Fibroblast of skin of left quadriceps (primary cell): ENCODE data around the gene CRYBA1.
"Not testable (repeated sequence)": the region's sequence is repeated elsewhere in the genome, so short reads cannot be mapped to it uniquely, and the experiment has no call there.

ENCODE experiments used
- DNase-seq, 2 experiments: peaks; one replicate each; pipeline ENCODE4 v3.0.0-alpha.2; 2013; ENCODE audit warnings: low read depth in 2 of 2

CRYBA1 gene, protein sequence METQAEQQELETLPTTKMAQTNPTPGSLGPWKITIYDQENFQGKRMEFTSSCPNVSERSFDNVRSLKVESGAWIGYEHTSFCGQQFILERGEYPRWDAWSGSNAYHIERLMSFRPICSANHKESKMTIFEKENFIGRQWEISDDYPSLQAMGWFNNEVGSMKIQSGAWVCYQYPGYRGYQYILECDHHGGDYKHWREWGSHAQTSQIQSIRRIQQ

DNA sequence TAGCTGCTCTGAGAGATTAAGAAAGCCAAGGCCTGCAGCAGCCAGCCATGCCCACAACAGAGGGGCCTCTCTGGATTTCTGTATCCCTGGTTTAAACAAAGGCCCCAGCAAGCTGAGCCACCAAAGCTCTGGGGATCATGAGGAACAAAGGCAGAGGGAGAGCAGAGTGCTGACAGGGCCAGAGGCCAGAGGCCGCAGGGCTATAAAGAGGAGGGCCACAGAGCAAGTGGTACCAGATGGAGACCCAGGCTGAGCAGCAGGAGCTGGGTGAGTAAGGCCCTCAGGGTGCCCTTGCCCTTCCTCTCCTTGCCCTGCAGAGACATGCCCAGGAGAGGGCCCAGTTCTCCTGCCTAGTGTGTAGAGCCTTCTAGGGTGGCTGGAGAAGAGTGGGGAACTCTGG is at the start of gene CRYBA1:
Gene CRYBA1 (plus strand): TSS at position 232 of the 400 bp plus-strand sequence. CDS start 5 bp downstream, at position 237.
- DNase-seq: no peak

DNA sequence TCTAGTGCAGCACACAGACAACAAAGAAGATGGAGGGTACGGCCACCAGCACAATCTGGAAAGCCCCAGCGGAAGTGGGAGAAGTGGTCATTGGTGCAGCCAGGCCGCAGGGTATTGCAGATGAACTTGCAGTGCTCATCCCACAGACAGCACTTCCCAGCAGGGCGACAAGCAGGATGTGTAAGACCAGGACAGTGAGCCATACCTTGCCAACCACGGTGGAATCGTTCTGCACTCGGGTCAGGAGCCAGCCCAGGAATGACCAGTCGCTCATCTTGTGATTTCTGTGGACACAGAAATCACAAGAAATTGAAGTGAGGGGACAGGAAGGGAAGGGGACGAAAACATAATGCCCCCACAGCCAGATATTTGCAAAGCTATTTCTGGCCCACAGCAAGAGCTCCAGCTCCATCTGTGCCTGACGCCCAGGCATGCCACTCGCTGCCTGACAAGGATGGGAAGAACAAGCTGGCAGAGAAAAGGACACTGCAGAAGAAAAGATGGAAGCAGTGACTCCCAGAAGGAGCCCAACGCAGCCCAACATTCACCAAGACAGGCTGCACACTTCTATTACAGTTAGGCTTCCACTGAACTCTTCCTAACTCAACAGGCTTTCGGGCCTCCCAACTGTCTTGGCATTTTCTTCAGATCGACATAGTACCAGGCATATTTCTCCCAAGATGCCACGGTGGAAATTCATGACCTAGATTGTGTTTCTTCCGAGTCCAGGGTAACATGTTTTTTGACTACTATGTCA is 49.0 kb upstream of the CRYBA1 start:
- no peak for DNase-seq

DNA sequence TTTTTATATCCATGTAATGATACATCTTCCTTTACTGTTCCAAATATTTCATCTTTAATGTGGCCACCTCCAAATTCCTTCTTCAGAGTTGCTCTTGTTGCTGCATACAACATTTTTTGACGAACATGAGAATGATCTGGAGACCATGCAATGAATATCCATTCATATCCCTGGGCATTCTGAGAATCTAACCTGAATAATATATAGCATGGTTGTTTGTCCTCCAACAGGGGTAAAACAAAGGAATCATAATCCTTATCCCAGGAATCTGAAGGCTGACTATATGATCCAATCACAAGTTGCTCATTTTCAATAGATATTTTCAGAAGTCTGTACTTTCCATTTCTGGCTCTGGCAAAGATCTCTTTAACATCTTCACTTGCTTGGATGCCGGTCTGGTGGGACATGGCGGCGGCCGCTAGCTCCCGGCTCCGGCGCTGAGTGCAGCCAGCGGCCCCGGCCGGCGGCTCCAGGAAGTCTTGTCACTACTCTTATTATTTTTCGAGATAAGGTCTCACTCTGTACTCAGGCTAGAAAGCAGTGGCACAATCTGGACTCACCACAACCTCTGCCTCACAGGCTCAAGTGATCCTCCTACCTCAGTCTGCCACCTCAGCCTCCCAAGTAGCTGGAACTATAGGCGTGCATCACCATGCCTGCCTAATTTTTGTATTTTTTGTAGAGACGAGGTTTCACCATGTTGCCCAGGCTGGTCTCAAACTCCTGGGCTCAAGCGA is 42.4 kb upstream of the CRYBA1 start:
- not testable (repeated sequence) for DNase-seq

DNA sequence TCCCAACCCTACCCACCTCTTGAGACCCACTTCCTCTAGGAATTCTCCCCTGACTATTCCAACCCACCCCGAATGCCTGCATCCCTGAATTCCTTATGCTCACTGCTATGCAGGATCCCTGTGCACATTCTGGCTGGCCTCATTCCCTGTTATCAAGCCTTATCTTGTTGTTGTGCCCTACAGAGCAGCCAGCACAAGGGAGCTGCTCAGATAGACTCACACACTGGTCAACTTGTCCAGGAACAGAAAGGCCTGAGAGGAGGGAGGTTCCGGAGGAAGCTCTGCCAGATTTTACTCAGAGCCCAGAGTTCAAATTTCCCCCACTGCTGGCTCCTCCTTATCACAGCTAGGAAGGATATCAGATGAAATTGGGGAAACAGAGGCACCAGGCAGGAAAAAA is 41.6 kb upstream of the CRYBA1 start:
- no peak for DNase-seq

DNA sequence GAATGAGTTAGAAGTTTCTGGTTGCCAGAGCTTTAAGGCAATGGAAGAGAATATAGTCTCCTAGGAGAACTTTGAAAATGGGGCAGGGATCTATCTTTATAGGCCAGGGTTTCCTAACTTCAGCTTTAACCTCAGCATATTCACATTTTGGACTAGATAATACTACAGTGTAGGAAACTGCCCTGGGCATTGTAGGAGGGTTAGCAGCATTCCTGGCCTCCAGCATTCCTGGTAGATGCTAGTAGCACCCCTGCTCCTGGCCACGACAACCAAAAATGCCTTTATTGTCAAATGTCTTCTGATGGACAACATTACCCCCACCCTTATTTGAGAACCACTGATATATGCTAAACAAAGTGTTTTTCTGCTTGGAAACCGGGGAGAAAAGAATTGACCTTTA is 38.7 kb upstream of the CRYBA1 start:
- no peak for DNase-seq

DNA sequence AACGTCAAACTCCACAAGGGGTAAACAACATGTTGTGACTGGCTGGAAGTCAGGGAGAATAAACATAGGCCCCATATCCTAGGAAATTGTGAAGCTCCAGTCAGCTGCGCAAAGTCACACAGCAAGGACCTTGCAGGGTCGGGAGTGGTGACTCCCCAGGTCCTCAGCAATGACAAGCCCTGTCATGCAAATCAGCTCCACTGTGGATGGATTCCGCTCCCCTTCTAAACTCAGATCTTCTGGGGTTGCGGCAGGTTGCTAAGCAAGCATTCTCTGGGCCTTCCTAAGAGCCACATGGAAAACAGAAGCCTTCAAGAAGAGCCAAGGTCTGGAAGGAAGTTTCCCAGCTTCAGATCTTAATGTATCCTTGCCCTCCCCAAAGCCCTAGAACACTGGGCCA is 37.6 kb upstream of the CRYBA1 start:
- no peak for DNase-seq

DNA sequence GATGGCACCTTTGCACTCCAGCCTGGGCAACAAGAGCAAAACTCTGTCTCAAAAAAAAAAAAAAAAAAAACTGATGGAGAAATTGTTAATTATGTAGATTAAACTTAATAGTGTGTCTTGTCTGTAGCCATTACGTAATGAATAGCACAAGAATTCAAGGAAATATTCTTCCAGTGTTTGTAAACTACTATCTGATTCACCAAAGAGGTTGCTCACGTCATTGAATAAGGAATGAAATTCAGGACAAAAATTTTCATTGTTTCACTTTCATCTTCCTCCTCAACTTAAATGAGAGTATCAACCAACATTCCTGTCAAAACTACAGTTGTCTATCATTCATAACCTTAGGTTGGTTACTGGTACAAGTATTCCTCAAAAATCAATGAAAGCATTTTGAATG is 35.8 kb upstream of the CRYBA1 start:
- no peak for DNase-seq

DNA sequence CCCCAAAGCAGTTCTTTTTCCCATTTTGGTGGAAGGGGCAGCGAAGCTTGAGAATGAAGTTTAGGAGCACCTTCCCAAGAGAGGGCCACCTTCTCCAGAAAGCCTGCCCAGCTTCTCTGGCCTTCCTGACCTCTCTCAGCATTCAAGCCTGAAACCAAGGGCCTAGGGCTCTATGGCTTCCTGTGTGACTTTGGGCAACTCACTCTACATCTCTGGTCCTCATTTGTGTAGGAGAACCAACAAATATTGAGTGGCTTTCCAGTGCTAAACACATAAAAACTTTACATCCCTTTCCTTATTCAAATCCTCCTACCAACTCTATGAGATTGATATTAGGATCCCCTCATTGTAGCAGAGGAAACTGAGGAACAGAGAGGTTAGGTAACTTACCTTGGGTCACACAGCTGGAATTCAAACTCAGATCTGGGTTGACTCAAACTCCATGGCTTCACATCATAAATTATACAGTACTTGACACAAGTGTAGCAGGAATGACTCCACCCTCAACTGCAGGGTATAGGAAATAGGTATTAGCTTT is 34.5 kb upstream of the CRYBA1 start:
- no peak for DNase-seq

DNA sequence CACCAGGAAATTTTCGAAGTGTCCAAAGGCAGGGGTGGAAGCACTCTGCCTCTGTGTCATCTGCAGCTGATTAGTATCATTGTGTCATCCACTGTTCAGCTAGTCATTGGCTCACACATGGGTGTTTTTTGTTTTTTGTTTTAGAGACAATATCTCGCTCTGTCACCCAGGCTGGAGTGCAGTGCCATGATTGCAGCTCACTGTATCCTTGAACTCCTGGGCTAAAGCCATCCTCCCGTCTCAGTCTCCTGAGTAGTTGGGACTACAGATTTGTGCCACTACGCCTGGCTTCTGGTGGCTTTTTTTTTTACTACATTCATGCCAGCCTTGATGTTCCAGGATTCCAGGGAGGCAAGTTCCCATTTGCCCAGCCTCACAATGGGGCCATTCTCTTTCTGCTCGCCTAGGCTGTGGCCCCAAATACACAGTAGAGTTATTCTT is 34.0 kb upstream of the CRYBA1 start:
- no peak for DNase-seq

DNA sequence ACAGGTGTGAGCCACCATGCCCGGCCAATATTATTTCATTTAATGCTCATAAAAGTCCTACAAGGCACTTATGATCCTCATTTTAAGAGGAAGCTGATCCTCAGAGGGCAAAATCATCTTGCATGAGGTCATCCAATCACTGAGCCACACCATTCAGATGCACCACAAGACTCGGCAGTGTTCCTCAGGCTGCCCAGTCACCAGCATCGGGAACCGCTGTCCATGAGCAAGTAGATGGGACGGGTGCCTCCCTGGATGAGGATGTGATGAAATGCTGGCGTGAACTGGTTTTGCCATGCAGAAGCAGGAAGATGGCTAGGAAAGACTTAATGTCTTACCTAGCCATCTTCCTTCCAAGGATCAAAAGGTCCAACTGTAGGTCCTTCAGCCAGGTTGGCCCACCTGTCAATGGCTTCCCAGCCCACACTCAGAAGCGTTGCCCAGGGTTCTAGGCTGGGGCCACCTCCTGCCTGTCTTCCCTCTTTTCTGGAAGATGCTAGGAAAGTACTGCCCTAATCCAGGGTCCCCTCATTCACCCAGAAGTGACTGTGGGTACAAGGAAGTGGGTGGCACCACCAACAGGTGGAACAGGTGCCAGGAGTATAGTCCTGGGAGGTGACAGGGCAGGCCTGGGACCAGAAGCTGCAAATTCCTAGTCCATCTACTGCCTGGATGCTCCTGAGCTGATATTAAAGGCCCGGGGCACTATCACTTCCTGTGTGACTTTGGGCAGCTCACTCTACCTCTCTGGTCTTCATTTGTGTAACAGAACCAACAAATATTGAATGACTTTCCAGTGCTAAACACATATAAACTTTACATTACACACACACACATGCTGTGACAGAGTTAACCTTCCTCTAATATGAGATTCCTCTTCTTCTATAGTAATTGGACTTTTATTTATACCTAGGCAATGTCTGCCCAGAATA is 32.2 kb upstream of the CRYBA1 start:
- no peak for DNase-seq

DNA sequence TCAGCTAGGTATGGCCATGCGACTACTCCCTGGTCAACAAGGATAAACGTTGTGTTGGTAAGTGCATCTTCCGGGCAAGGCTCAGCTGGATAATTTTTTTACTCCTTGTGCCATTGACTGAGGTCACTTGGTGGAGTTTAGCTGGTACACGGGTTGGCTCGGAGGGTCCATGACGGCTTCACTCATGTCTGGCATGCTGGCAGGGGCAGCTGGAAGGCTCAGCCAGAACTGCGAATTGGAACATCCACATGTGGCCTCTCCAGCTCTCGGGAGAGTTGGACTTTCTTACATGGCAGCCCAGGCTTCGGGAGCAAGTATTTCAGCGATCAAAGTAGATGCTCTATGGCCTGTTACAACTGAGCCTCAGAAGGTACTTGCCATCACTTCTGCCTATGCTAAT is 31.5 kb upstream of the CRYBA1 start:
- no peak for DNase-seq

DNA sequence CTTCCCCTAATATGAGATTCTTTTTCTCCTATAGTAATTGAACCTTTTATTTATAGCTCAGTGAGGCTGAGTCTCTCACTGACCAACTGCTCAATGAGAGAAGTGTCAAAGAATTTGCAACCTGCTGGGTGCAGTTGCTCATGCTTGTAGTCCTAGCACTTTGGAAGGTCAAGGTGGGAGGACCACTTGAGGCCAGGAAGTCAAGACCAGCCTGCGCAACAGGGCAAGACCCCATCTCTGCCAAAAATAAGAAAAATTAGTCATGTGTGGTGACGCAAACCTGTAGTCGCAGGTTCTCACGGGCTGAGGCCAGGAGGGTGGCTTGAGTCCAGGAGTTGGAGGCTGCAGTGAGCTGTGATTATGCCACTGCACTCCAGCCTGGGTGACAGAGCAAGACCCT is 30.9 kb upstream of the CRYBA1 start:
- DNase-seq: no peak

DNA sequence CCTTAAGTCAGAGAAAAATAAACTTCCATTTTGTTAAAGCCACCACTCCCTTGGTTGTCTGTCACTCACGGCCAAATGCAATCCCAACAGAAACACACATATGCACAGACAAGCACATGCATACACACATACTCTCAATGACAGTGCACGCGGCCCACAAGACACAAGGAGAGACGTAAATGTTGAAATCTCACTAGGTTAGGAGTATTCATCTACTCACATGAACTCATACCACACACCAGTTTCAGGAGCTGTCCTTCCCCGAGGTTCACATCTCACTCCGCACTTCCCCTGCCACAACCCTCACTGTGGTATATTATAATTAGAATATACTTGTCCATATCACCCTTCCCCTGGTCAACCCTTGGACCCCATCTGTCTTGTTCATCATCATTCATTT is 30.5 kb upstream of the CRYBA1 start:
- no peak for DNase-seq

DNA sequence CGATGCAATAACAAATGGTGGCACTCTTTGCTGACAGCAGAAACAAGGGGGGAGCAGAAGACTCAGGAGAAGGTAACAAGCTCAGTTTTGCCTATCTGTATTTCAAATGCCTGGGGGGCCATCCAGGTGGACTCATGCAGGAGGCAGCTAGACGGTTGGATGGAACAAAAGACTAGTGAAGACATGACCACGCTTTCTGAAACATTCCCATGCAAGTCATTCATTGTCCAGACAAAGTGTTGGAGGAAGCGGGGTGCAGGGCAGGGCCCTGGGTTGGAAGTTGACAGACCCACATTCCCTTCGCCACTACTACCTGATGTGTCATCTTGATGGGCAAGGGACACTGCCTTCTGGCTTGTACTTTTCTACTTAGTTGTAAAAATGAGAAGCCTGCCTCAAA is 29.8 kb upstream of the CRYBA1 start:
- DNase-seq: no peak

DNA sequence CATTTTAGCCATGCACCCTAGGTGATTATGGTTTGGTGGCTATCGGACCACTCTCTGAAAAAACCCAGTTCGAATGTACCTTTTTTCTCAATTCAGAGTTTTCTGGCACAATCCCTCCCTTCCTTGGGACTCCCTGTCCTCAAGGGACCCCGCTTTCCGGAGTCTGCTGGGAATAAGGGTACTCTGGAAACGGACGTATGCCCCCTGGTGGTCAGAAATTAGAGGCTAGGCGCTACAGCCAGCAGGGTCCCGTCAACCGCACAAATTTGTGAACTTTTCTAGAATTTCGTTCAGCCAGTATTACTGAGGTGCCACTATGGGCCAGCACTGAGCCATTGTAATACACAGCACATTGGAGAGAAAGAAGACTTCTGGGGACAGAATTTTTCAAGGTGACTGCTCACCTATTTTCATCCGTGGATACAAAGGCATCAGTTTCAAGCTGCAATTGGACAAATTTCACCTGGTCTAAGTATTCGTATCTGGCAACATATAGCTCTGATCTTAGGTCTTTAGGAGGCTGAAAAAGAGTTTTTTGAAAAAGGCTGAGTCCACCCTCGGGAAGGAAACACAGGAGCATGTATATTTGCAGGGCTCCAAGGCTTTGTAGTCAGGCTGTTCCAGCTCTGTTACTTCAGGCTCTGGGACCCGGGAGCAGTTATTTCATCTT is 27.1 kb upstream of the CRYBA1 start:
- peak; percentile 65 to 68 for DNase-seq

DNA sequence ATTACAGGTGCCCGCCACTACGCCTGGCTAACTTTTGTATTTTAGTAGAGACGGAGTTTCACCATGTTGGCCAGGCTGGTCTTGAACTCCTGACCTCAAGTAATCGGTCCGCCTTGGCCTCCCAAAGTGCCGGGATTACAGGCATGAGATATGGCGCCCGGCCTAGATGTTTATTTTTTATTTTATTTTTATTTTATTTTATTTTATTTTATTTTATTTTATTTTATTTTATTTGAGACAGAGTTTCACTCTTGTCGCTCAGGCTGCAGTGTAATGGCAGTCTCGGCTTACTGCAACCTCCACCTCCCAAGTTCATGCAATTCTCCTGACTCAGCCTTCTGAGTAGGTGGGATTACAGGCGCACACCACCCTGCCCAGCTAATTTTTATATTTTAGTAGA is 25.3 kb upstream of the CRYBA1 start:
- not testable (repeated sequence) for DNase-seq

DNA sequence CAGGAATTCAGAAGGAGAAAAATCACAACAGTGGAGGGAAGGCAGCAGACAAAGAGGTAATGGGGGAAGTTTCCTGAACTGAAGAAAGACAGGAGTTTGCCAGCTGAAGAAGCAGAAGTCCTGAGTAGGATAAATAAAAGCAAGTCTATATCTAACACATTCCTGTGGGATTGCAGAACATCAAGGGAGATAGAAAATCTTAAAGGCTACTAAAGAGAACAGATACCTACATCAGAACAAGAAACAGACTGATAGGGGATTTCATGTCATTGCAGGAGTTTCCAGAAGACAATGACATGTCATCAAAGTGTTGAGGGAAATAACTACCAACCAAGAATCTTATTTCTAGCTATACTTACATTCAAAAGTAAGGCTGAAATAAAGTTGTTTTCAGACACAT is 21.3 kb upstream of the CRYBA1 start:
- no peak for DNase-seq

DNA sequence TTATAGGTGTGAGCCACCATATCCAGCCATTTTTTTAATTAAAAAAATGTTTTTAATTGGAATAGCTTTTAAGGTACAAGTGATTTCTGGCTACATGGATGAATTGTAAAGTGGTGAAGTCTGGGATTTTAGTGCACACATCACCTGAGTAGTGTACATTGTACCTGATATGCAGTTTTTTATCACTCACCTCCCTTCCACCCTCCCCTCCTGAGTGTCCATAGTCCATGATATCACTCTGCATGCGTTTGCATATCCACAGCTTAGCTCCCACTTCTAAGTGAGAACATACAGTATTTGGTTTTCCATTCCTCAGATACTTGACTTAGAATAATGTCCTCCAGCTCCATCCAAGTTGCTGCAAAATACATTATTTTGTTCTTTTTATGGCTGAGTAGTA is 13.4 kb upstream of the CRYBA1 start:
- no peak for DNase-seq

DNA sequence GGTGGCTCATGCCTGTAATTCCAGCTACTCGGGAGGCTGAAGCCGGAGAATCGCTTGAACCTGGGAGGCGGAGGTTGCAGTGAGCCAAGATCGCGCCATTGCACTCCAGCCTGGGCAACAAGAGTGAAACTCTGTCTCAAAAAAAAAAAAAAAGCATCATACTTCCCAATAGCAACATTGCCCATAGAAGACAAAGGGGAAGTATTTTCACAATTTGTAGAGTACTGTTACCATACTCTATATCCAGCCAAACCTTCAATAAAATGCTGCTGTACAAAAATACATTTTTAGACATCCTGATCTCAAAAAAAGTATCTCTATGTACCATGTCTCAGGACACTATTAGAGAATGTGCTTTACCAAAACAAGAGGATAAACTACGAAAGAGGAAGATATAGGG is 11.7 kb upstream of the CRYBA1 start:
- not testable (repeated sequence) for DNase-seq

DNA sequence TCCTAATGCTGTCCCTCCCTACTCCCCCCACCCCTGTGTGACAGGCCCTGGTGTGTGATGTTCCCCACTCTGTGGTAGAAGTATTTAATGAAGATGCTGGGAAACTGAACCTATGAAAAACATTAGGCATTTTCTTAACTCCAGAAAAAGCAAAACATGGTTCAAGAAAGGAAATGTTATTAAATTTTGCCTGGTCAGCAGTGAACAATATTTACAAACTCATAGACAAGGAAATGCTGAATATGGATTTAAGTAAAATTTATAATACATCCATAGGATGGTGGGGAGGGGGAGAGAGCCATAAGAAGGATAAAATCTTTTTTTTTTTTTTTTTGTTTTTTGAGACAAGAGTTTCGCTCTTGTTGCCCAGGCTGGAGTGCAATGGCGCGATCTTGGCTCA is 10.8 kb upstream of the CRYBA1 start:
- DNase-seq: no peak
